ENCODE results near the gene TGFB2.

TGFB2 gene

GRCh38 chr1:218472885-218473284 lies 127.7 kb downstream of the TGFB2 start:
- TF ChIP-seq CTCF (IDR thresholded peaks at IDR 0.05), result no peak

GRCh38 chr1:218473522-218473921 lies 128.4 kb downstream of the TGFB2 start:
- no peak for TF ChIP-seq CTCF (IDR thresholded peaks at IDR 0.05)

GRCh38 chr1:218474128-218474527 lies 129.0 kb downstream of the TGFB2 start:
- no peak for TF ChIP-seq CTCF (IDR thresholded peaks at IDR 0.05)

- no peak; the same call in 1 of the 2 replicates for TF ChIP-seq CTCF (IDR thresholded peaks at IDR 0.05)
Measured at GRCh38 chr1:218475275-218475674, 130.1 kb downstream of the TGFB2 start.

GRCh38 chr1:218475699-218476098 lies 130.6 kb downstream of the TGFB2 start:
- no peak for TF ChIP-seq CTCF (IDR thresholded peaks at IDR 0.05)

GRCh38 chr1:218476385-218476784 lies 131.2 kb downstream of the TGFB2 start:
- TF ChIP-seq CTCF (IDR thresholded peaks at IDR 0.05), result no peak

GRCh38 chr1:218478336-218478735 lies 133.2 kb downstream of the TGFB2 start:
- no peak for TF ChIP-seq CTCF (IDR thresholded peaks at IDR 0.05)

GRCh38 chr1:218479436-218480115 lies 134.4 kb downstream of the TGFB2 start:
- no peak for TF ChIP-seq CTCF (IDR thresholded peaks at IDR 0.05)

All from LNCAP (cell line).